GM12878 (cell line): ENCODE data around the gene CDCP2.

Experiments
- BRCA1 ChIP-seq: IDR thresholded peaks from 2 replicates; pipeline ENCODE4 v1.6.1; 2011; ENCODE audit warnings: low read depth, low read length, improper control_type of control experiment
- DPF2 ChIP-seq: fragments of 450-650 bp; IDR thresholded peaks from 2 replicates; pipeline ENCODE4 v1.6.1; 2017; ENCODE audit warnings: mild to moderate bottlenecking
- EZH2 ChIP-seq: IDR thresholded peaks from 2 replicates; pipeline ENCODE4 v1.6.1; 2012; ENCODE audit warnings: low read depth, mild to moderate bottlenecking, control low read depth, inconsistent platforms, low read length, borderline replicate concordance; ENCODE audit not compliant: control insufficient read depth
- IRF4 ChIP-seq: IDR thresholded peaks from 2 replicates; pipeline ENCODE4 v1.6.1; 2011; ENCODE audit warnings: low read depth, low read length
- KAT2A ChIP-seq: conservative IDR thresholded peaks from 2 replicates; pipeline ENCODE4 v1.6.1; 2011; ENCODE audit warnings: low read depth, low read length; ENCODE audit not compliant: control insufficient read depth
- MYC ChIP-seq: IDR thresholded peaks from 2 replicates; pipeline ENCODE4 v1.6.1; 2011; ENCODE audit warnings: mild to moderate bottlenecking, low read length, moderate library complexity, inconsistent platforms; ENCODE audit not compliant: insufficient read depth, insufficient replicate concordance, insufficient read length, severe bottlenecking
- NRF1 ChIP-seq: conservative IDR thresholded peaks from 2 replicates; pipeline ENCODE4 v1.6.1; 2011; ENCODE audit warnings: mild to moderate bottlenecking, low read depth, low read length, improper control_type of control experiment
- POLR2AphosphoS5 ChIP-seq: IDR thresholded peaks from 2 replicates; pipeline ENCODE4 v1.6.1; 2011; ENCODE audit warnings: mild to moderate bottlenecking, low read length, inconsistent platforms
- SP1 ChIP-seq: IDR thresholded peaks from one replicate; pipeline ENCODE4 v1.6.1; 2011; ENCODE audit warnings: low read depth, low read length
- TAF1 ChIP-seq: IDR thresholded peaks from 2 replicates; pipeline ENCODE4 v1.6.1; 2011; ENCODE audit warnings: mild to moderate bottlenecking, low read depth, low read length, borderline replicate concordance
- TF ChIP-seq, protein P1 (sequence below): IDR thresholded peaks from 2 replicates; pipeline ENCODE4 v1.6.1; 2012; ENCODE audit warnings: low read depth, low read length, improper control_type of control experiment
- TF ChIP-seq, protein P2 (sequence below): IDR thresholded peaks from 2 replicates; pipeline ENCODE4 v1.6.1; 2012; ENCODE audit warnings: mild to moderate bottlenecking, low read depth, low read length
- TF ChIP-seq, protein P3 (sequence below), 3 experiments: IDR thresholded peaks in 2 of 3; conservative IDR thresholded peaks in 1 of 3; 2 replicates each; pipeline ENCODE4 v1.5.1; 2011; ENCODE audit warnings: low read depth in 3 of 3, low read length in 3 of 3, mild to moderate bottlenecking in 3 of 3, control low read depth in 2 of 3, moderate library complexity in 2 of 3, inconsistent platforms in 1 of 3, mixed read lengths in 1 of 3; ENCODE audit not compliant: control insufficient read depth in 2 of 3, insufficient read depth in 1 of 3; ENCODE audit errors: extremely low read depth in 1 of 3

DNA sequence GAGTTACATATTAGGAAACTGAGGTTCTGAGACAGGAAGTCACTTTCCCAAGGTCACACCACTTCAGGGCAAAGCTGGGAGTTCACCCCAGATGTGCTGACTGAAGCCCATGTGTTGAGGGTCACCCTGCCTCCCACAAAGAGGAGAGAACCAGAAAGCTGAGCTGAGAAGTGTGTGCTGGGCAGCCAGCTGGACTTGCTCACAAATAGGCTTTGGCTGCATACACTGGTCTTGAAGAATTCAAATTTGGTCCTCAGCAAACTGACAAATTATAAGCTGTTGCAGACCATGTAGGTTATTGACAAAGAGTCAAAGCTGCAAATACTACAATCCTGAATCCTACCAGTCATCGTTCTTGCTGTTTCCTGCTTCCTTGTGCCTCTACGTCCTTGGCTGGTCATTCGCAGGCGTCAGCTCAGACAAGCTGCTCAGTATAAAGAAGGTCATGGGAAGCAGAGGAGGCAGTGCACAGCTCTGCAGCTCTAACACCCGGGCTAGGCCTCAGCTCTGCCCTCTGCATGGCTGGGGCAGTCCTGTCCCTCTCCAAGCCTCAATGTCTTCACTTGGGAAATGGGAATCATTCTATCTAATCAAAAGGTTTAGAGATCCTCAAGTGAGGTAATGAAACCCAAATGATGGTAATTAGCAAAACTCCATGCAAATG is 40.0 kb downstream of the CDCP2 start:
- TF ChIP-seq EZH2: no peak
- TF ChIP-seq TAF1: no peak
- no peak for TF ChIP-seq SP1
- TF ChIP-seq MYC: no peak
- no peak for TF ChIP-seq DPF2
- TF ChIP-seq IRF4: no peak
- no peak for TF ChIP-seq NRF1
- TF ChIP-seq POLR2AphosphoS5: no peak
- TF ChIP-seq, protein P1, sequence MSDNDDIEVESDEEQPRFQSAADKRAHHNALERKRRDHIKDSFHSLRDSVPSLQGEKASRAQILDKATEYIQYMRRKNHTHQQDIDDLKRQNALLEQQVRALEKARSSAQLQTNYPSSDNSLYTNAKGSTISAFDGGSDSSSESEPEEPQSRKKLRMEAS: no peak
- TF ChIP-seq, protein P2, sequence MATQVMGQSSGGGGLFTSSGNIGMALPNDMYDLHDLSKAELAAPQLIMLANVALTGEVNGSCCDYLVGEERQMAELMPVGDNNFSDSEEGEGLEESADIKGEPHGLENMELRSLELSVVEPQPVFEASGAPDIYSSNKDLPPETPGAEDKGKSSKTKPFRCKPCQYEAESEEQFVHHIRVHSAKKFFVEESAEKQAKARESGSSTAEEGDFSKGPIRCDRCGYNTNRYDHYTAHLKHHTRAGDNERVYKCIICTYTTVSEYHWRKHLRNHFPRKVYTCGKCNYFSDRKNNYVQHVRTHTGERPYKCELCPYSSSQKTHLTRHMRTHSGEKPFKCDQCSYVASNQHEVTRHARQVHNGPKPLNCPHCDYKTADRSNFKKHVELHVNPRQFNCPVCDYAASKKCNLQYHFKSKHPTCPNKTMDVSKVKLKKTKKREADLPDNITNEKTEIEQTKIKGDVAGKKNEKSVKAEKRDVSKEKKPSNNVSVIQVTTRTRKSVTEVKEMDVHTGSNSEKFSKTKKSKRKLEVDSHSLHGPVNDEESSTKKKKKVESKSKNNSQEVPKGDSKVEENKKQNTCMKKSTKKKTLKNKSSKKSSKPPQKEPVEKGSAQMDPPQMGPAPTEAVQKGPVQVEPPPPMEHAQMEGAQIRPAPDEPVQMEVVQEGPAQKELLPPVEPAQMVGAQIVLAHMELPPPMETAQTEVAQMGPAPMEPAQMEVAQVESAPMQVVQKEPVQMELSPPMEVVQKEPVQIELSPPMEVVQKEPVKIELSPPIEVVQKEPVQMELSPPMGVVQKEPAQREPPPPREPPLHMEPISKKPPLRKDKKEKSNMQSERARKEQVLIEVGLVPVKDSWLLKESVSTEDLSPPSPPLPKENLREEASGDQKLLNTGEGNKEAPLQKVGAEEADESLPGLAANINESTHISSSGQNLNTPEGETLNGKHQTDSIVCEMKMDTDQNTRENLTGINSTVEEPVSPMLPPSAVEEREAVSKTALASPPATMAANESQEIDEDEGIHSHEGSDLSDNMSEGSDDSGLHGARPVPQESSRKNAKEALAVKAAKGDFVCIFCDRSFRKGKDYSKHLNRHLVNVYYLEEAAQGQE: no peak
- no peak for TF ChIP-seq BRCA1
- TF ChIP-seq, protein P3, sequence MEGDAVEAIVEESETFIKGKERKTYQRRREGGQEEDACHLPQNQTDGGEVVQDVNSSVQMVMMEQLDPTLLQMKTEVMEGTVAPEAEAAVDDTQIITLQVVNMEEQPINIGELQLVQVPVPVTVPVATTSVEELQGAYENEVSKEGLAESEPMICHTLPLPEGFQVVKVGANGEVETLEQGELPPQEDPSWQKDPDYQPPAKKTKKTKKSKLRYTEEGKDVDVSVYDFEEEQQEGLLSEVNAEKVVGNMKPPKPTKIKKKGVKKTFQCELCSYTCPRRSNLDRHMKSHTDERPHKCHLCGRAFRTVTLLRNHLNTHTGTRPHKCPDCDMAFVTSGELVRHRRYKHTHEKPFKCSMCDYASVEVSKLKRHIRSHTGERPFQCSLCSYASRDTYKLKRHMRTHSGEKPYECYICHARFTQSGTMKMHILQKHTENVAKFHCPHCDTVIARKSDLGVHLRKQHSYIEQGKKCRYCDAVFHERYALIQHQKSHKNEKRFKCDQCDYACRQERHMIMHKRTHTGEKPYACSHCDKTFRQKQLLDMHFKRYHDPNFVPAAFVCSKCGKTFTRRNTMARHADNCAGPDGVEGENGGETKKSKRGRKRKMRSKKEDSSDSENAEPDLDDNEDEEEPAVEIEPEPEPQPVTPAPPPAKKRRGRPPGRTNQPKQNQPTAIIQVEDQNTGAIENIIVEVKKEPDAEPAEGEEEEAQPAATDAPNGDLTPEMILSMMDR (IDR thresholded peaks at IDR 0.05 in 2 of 3, conservative IDR thresholded peaks at IDR 0.05 in 1 of 3; ENCODE audit: control insufficient read depth in 2 of 3, extremely low read depth in 1 of 3, insufficient read depth in 1 of 3, low read depth in 3 of 3, low read length in 3 of 3): no peak
- no peak for TF ChIP-seq KAT2A
